ENCODE results near the gene GPX5.
"Not testable (repeated sequence)": the region's sequence is repeated elsewhere in the genome, so short reads cannot be mapped to it uniquely, and the experiment has no call there.

GPX5 gene, protein sequence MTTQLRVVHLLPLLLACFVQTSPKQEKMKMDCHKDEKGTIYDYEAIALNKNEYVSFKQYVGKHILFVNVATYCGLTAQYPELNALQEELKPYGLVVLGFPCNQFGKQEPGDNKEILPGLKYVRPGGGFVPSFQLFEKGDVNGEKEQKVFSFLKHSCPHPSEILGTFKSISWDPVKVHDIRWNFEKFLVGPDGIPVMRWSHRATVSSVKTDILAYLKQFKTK

DNA sequence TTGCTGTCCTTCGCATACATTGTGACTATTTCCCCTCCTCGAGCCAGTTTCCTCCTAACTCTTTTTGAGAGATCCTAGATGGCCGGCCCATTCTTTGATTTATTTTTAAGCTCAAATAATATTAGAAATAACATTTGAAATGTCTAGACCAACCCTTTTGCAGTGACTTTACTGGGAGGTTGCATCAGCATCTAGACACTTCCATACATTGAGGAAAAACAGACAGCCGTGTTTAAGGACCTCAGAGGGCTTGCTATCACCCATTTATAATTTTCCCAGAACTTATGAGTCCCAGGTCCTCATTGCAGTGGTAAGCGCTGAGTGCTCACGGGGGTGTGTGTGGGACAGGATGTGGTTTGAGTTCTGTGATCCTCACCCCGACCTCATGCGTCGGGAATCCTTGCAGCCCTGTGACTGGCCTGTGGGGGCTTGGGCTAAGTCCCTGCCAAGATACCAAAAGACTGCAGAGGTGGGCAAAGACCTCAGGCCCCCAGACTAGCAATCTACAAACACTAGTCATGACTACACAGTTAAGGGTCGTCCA is at the start of gene GPX5:
TSS of gene GPX5 (plus strand) at position 386 of the 544 bp plus-strand sequence. CDS start at position 519, 133 bp downstream.
- DNase-seq = no peak

DNA sequence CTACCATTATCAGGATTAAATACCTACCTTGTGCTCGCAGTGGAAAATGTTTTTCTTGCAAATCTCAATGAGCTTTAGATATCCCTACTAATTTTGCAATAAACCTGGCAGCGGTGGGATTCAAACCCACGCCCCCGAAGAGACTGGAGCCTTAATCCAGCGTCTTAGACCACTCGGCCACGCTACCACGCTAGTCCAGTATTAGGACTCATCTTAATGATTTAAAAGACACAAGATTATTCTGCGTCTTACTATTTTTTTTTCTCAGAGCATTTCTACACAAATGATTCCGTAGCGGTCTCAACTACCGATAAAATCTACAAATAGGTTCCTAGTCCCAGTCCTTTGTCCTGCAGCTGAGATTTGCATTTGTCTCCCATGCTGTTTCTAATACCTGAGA is 47.2 kb upstream of the GPX5 start:
- no peak for DNase-seq

DNA sequence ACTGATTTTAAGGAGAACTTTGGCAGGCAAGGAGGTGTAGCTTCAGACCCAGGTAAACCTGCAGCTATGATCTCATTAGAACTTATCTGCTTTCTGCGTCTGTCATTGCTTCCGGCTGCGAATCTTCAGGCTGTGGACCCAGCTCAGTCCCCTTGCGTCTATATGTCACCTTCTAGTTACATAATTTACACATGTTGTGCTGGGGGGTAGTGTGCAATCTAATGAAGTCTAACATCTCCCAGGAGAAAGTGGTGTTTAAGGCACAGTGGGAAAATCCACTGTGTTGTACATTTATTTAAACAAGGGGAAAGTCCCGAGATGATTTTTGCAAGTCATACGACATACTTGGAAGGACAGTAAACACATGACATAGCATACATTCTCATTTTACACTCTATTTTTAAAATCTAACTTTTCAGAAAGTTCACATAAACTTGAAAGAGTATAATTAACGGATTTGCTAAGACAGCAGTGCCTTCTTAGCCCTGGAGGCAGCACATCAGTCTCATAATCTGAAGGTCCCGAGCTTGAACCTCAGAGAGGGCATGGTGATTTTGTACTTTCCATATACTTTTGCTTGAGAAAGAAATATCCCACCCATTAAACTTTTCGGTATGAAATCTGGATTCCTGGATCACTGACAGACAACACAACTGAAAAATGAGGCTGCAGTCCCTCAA is 45.3 kb upstream of the GPX5 start:
- no peak for DNase-seq

DNA sequence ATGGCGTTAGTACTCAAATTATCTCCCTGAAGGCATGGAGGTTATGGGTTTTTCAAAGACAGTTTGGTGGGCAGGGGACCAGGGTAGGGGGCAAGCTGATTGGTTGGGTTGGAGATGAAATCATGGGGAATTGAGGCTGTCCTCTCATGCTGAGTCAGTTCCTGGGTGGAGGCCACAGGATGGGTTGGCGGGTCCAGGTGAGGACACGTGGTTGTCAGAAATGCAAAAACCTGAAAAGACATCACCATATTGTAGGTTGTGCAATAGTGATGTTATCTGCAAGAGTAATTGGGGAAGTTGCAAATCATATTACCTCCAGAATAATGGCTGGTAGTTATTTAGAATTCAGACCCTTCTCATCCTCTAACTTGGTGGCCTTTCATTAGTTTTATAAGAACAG is 40.2 kb upstream of the GPX5 start:
- DNase-seq = no peak

DNA sequence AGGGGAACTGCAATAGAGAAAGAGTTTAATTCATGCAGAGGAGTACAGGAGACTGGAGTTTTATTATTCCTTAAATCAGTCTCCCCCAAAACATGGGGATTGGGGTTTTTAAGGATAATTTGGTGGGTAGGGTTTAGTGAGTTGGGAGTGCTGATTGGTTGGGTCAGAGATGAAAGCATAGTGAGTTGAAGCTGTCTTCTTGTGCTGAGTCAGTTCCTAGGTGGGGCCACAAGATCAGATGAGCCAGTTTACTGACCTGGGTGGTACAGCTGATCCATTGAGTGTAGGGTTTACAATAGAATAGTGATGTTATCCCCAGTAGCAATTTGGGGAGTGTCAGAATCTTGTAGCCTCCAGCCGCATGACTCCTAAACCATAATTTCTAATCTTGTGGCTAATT is 39.1 kb upstream of the GPX5 start:
- no peak for DNase-seq

DNA sequence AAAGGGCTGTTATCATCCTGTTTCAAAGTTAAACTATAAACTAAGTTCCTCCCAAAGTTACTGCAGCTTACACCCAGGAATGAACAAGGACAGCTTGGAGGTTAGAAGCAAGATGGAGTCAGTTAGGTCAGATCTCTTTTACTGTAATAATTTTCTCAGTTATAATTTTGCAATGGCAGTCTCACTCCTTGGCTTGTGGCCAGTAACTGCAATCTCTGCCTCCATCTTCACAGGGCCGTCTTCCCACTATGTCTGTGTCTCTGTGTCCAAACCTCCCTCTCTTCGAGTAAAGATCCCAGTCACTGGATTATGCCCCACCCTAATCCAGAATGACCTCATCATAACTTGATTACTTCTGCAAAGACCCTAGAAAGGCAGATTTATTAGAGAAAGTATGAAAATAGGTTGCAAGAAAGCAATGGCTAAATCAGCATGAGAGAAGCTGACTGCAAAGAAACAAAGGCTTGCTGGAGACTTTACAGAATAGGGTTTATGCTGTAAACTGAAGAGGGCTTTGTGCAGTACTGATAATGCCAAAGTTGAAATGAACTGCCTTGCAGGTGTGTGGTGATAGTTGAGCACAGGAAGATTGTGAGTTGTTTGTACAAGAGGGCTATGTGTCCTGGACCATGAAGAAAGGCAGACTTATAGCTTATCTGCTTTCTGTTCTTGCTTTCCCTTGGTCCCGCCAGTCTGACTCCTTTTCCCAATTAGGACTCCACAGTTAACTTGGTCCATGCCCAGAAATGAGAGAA is 38.5 kb upstream of the GPX5 start:
- DNase-seq = no peak

DNA sequence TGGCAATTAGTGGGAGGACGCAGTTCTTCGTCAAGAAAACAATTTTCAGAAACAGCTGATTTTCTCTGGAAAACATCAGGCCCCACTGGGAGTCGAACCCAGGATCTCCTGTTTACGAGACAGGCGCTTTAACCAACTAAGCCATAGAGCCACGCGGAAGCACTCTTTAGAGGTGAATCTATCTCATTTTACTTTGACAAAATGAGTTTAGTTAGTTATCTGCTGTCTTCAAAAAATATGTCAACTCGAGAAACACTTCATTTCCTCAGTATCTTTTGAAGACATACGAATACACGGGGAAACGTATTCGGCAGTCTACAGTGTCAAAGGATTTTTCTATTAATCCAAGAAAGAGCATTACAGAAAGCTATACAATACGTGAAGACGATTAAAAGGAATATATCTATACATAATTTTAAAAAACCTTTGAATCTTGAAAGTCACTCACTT is 36.7 kb upstream of the GPX5 start:
- DNase-seq = no peak

DNA sequence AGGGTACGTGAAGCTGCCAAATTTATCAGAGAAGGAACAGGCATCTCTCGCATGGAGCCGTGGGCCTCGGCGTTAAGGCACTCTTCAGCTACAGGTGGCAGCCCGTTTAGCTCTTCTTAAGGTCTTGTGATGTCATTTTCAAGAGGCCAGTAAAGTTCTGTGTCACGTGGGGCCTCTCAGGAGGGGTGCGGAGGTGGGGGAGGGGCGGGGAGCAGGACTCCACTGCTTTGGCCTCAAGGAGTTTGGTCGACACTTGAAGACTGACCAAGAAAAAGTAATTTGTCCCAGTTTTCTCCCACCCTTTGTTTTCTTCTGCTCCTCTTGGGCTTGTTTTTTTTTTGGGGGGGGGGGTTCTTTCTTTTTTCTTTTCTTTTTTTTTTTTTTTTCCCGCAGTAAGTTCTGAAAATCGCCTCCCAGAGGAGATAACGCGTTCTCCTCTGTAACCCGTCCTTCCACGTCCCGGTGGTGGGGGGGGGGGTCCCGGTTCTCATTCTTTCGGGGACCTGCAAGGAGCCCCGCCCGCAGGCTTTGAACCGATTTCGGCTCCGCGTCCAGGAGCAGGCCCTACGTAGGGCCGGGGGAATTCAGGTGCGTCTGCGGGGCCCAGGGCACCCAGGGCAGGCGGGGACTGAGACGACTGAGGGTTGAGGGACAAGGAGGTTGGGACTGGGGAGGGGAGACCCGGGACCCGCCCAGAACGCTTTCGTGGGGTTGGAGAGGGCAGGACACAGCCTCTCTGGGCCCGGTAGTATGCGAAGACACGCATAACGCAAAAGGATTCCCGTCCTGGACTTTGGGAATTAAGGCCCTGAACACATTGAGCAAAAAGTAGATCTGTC is 36.1 kb upstream of the GPX5 start:
- DNase-seq = no peak

DNA sequence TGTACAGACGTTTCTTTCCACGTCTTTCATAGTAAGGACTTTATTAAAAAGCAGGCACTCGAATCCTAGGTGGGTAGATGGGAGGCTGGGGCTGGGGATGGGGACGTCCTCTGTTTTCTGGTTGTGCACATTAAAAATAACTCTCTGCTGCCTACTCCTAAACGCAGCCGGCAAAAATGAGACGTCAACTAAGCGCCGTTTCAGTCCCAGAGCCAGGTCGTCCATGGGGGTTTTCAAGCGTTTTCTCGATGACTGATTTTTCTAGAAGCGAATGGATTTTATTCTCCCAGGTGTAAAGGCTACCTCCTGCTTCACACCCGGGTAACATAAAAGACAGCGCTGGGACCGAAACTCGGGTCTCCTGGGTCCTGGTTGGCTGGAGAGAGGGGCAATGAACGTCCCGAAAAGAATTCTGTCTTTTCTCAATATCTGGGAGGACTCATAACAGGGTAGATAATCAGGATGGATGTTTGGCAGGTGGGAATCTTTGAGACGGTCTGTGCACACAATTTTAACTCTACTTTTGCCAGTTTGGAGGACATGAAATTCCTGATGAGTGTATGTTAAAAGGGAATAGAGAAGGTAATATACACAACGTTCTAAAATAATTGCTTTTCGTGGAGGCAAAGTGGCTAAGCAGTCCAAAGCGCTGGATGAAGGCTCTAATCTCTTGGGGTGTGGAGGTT is 35.3 kb upstream of the GPX5 start:
- no peak for DNase-seq

DNA sequence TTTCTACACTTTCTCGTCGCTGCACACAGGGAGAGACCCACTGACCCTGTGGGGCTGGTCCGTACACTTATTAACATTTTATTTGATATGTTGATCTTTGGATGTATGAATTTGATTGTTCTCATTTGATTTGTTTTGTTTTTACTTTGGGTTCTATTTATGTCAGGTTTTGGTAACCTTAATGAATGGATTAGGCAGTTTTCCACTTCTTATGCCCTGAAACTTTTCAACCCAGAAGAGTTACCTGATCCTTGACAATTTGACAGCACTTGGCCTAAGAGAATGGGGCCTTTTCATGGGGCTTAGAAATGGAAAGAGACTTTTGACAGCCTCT is 33.7 kb upstream of the GPX5 start:
- DNase-seq = no peak

DNA sequence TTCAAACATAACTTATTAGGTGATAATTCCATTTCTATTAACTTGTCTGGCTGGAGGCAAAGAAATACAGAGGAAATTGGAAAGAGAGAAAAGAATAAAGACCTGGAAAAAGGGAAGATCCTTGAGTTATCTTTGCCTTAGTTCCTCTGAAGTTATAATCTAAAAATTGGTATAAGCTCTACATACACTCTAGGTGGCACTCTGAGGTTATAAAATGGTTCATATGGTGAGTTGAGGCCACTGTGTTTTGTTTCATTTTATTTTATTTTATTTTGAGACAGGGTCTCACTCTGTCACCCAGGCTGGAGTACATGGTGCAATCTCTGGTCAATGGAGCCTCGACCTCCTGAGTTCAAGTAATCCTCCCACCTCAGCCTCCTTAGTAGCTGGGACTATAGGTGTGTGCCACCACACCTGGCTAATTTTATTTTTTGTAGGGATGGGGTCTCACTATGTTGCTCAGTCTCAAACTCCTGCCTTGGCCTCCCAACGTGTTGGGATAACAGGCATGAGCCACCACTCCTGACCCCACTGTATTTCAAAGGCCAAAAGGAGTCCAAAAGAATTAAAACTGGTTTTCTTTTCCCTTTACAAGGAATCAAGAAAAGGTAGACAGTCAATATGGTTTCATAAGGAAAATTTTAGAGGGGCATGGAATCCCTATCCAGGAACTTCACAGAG is 29.4 kb upstream of the GPX5 start:
- DNase-seq = no peak

DNA sequence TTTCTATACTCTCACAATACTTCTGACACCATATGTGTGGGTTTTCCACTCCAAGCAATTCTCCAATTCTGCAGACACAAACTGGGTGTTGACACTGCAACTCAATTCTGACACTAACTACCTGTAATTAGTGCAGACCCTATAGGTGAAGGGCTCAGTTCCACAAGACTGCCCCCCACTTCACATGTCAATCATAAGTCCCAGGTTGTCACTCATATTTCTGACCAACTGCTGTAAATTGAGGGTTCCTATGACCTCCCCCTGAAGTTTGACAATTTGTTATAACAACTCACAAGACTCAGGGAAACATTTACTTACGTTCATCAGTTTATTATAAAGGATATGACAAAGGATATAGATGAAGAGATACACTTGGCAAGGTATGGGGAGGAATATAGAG is 28.4 kb upstream of the GPX5 start:
- DNase-seq = no peak

DNA sequence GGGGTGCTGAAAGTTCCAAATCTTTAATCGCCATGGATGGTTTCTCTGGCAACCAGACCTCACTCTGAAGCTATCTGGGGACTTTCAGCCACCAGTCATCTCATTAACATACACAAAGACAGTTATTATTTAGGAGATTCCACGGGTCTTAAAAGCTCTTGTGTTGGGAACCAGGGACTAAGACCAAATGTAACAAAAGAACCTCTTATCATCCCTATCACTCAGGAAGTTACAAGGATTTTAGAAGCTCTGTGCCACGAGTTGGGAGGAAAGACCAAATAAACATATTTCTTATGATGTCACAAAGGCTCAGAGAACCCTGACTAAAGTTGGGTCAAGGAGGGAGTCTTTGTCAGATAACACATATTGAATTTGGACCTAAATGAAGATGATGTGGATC is 27.8 kb upstream of the GPX5 start:
- no peak for DNase-seq

DNA sequence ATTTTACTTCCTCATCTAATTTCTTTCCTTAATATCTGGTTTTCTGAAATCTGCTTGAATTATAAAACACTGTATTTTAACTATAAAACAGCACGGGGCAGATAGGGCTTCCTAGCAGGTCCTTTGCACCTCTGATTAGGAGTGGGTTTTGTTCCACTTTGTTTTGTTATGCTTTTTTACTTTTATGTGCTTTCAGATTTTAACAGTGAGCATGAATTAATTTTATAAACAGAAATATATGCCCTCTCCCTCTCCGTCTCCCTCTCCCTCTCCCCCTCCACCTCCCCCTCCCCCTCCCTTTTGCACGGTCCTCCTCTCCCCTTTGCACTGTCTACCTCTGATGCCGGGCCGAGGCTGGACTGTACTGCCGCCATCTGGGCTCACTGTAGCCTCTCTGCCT is 24.4 kb upstream of the GPX5 start:
- DNase-seq = no peak

DNA sequence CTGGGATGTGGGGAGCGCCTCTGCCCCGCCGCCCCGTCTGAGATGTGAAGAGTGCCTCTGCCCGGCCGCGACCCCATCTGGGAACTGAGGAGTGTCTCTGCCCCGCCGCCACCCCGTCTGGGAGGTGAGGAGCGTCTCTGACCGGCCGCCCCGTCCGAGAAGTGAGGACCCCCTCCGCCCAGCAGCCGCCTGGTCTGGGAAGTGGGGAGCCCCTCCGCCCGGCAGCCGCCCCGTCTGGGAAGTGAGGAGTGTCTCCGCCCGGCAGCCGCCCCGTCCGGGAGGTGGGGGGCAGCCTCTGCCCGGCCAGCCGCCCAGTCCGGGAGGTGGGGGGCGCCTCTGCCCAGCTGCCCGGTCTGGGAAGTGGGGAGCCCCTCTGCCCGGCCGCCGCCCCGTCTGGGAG is 23.5 kb upstream of the GPX5 start:
- not testable (repeated sequence) for DNase-seq

DNA sequence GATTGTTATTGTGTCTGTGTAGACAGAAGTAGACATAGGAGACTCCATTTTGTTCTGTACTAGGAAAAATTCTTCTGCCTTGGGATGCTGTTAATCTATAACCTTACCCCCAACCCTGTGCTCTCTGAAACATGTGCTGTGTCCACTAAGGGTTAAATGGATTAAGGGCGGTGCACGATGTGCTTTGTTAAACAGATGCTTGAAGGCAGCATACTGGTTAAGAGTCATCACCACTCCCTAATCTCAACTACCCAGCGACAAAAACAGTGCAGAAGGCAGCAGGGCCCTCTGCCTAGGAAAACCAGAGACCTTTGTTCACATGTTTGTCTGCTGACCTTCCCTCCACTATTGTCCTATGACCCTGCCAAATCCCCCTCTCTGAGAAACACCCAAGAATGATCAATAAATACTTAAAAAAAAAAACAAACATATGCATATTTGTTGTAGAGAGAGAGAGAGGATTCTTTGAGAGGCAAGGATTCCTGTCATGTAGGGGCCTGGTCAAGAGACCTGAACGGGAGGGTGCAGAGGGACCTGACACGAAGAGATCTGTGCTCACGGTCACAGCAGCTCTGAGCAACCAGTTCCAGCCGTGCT is 22.9 kb upstream of the GPX5 start:
- DNase-seq = not testable (repeated sequence)

DNA sequence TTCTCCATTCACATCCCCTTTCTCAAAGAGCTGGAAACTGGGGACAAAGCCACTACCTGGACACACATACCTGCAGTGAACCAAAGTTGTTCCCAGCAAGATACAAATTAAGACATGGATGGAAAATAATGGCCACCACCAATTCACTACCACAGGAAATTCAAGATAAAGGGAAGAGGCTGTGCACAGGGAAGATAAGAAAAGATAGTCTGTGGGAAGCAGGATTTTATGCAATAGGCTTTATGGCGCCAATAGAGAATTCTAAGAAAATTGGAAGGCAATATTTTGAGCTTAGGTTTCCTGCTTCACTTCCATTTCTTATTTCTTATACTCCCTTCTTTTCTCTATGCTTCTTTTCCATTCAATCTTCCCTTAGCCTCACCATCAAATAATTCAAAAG is 19.9 kb upstream of the GPX5 start:
- no peak for DNase-seq

DNA sequence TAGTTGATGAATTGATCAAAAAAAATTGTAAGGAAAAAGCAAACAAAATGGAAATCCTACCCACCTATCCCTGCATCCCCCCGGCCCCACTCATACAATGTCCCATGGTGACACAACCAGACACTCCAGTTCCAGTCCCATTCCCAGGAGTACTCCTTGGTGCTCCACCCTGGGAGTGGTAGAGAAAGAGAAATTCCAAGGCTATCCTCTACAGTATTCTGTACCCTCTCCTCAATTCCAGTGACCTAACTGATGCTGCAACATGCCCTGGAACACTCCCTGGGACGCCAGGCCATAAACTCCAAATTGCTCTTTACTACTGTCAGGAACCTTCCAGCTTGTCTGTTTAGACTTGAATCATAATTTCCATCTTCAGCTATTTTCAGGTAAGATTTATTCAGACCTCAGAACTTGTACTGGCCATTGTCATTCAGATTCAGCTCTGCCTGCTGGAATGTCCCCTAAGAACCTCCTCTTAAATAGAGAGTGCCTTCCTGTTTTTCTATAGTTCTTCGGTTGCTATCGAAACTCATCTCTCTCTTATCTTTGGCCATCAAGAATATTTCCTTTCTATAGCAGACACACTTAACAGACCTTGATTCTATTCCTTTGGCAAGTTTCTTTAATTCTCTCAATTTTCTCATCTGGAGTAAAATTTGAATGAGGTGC is 18.7 kb upstream of the GPX5 start:
- no peak for DNase-seq

DNA sequence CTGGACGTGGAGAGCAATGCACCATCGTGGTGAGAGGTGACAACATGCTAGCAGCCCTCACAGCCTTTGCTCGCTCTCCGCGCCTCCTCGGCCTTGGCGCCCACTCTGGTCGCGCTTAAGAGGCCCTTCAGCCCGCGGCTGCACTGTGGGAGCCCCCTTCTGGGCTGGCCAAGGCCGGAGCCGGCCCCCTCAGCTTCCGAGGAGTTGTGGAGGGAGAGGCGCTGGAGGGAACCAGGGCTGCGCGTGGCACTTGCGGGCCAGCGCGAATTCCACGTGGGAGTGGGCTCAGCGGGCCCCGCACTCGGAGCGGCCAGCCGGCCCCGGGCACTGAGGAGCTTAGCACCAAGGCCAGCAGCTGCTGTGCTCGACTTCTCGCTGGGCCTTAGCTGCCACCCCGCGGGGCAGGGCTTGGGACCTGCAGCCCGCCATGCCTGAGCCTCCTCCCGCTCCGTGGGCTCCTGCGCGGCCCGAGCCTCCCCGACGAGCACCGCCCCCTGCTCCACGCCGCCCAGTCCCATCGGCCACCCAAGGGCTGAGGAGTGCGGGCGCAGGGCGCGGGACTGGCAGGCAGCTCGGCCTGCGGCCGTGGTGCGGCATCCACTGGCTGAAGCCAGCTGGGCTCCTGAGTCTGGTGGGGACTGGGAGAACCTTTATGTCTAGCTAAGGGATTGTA is 13.9 kb upstream of the GPX5 start:
- no peak for DNase-seq

DNA sequence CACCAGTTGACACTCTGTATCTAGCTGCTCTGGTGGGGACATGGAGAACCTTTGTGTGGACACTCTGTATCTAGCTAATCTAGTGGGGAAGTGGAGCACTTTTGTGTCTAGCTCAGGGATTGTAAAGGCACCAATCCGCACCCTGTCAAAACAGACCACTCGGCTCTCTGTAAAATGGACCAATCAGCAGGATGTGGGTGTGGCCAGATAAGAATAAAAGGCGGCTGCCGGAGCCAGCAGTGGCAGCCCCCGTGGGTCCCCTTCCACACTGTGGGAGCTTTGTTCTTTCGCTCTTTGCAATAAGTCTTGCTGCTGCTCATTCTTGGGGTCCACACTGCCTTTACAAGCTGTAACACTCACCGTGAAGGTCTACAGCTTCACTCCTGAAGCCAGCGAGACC is 13.3 kb upstream of the GPX5 start:
- not testable (repeated sequence) for DNase-seq
